GM23338 (cell line): ENCODE measurements around the gene ARID3B. TPM values are rescaled to one million over a fixed set of nuclear protein-coding genes. Genes with fewer than 3 reads are reported as not detected.

Source experiments
- ATAC-seq: fragments of 200-7000 bp; cut with Tn5 transposase; 3 replicates; pipeline ENCODE4 v1.9.1; 2020
- DNase-seq: peaks from one replicate; pipeline ENCODE4 v3.0.0-alpha.2; 2015; ENCODE audit warnings: low spot score
- H2AFZ ChIP-seq: fragments of 200-600 bp; sonication (generic); 2 replicates; pipeline ENCODE4 v1.8.0; 2016; ENCODE audit warnings: antibody characterized with exemption, mild to moderate bottlenecking, moderate library complexity
- H3F3A ChIP-seq: fragments of 200-600 bp; sonication (generic); replicated peaks from 2 replicates; pipeline ENCODE4 v1.8.0; 2017; ENCODE audit warnings: antibody characterized with exemption, mixed run types, low read depth
- H3K27ac ChIP-seq: fragments of 200-600 bp; sonication (generic); 2 replicates; pipeline ENCODE4 v1.6.1; 2016; ENCODE audit warnings: low read depth
- H3K27me3 ChIP-seq: fragments of 200-600 bp; sonication (generic); 2 replicates; pipeline ENCODE4 v1.8.0; 2016; ENCODE audit warnings: mild to moderate bottlenecking, mixed run types, moderate library complexity; ENCODE audit not compliant: insufficient read depth
- H3K36me3 ChIP-seq: fragments of 200-600 bp; sonication (generic); 2 replicates; pipeline ENCODE4 v1.8.0; 2016; ENCODE audit warnings: mild to moderate bottlenecking; ENCODE audit not compliant: insufficient read depth
- H3K4me1 ChIP-seq: fragments of 200-600 bp; sonication (generic); 2 replicates; pipeline ENCODE4 v1.8.0; 2016; ENCODE audit warnings: mild to moderate bottlenecking, moderate library complexity; ENCODE audit not compliant: insufficient read depth
- H3K4me2 ChIP-seq: fragments of 200-600 bp; sonication (generic); 2 replicates; pipeline ENCODE4 v1.7.1; 2017; ENCODE audit warnings: mixed run types
- H3K4me3 ChIP-seq: fragments of 200-600 bp; sonication (generic); 2 replicates; pipeline ENCODE4 v1.6.1; 2016; ENCODE audit warnings: mixed run types
- H3K79me2 ChIP-seq: fragments of 200-600 bp; sonication (generic); replicated peaks from 2 replicates; pipeline ENCODE4 v1.8.0; 2017; ENCODE audit warnings: mild to moderate bottlenecking; ENCODE audit not compliant: insufficient read depth
- H3K9me2 ChIP-seq: fragments of 200-600 bp; sonication (generic); 2 replicates; pipeline ENCODE4 v1.8.0; 2017; ENCODE audit not compliant: insufficient read depth
- H4K20me1 ChIP-seq: fragments of 200-600 bp; sonication (generic); replicated peaks from 2 replicates; pipeline ENCODE4 v1.8.0; 2017; ENCODE audit warnings: mild to moderate bottlenecking; ENCODE audit not compliant: insufficient read depth
- H3K27ac Mint-ChIP-seq: 2 replicates; pipeline ENCODE4 v1.8.0; 2020; ENCODE audit warnings: inconsistent platforms, mild to moderate bottlenecking, moderate library complexity, mixed read lengths
- H3K27me3 Mint-ChIP-seq: 3 replicates; pipeline ENCODE4 v1.8.0; 2022; ENCODE audit warnings: low read depth, mild to moderate bottlenecking, moderate library complexity, mixed read lengths, inconsistent platforms; ENCODE audit not compliant: insufficient read depth, poor library complexity
- H3K36me3 Mint-ChIP-seq: 3 replicates; pipeline ENCODE4 v1.8.0; 2021; ENCODE audit warnings: low read depth, mild to moderate bottlenecking, inconsistent platforms, moderate library complexity, mixed read lengths
- H3K4me1 Mint-ChIP-seq: 3 replicates; pipeline ENCODE4 v1.8.0; 2020; ENCODE audit warnings: mild to moderate bottlenecking, inconsistent platforms, mixed read lengths
- H3K4me3 Mint-ChIP-seq: 3 replicates; pipeline ENCODE4 v1.8.0; 2021; ENCODE audit warnings: moderate library complexity, mild to moderate bottlenecking, inconsistent platforms, mixed read lengths
- H3K9me3 Mint-ChIP-seq: 3 replicates; pipeline ENCODE4 v1.8.0; 2020; ENCODE audit warnings: moderate library complexity, mild to moderate bottlenecking, inconsistent platforms, mixed read lengths
- CREB1 ChIP-seq: fragments of 250-450 bp; sonication (Bioruptor Pico); IDR thresholded peaks from 2 replicates; pipeline ENCODE4 v1.5.0; 2020; ENCODE audit warnings: low read depth, mild to moderate bottlenecking, moderate library complexity
- JUNB ChIP-seq: IDR thresholded peaks from one replicate; pipeline ENCODE4 v1.6.1; 2016; ENCODE audit warnings: antibody characterized with exemption; ENCODE audit not compliant: unreplicated experiment
- NANOG ChIP-seq: IDR thresholded peaks from 2 replicates; pipeline ENCODE4 v1.6.1; 2016; ENCODE audit warnings: antibody characterized with exemption, borderline replicate concordance
- ZNF114 ChIP-seq: fragments of 250-450 bp; sonication (Bioruptor Pico); IDR thresholded peaks from 2 replicates; pipeline ENCODE4 v1.5.0; 2020; ENCODE audit warnings: mild to moderate bottlenecking, moderate library complexity
- polyA plus RNA-seq: library from polyadenylated mRNA; unstranded; fragments of >200 nt; fragmentation: Nextera tagmentation; extraction: Ambion mirVana; gene quantifications from 2 replicates; pipeline ENCODE4 v1.2.1, GENCODE V29; 2016
- total RNA-seq: library from RNA; depleted of rRNA; stranded (reverse); fragments of >200 nt; shearing (Covaris generic); gene quantifications from 2 replicates; pipeline ENCODE4 v1.2.3, GENCODE V29; 2014
- TF ChIP-seq, protein P1 (sequence below), 2 experiments: fragments of 200-600 bp in 1 of 2; sonication (generic) in 1 of 2; conservative IDR thresholded peaks; 2 replicates each; pipeline versions ENCODE4 v1.5.1 to v1.6.1; 2016 to 2017; ENCODE audit warnings: antibody characterized with exemption in 2 of 2, low read depth in 2 of 2, mild to moderate bottlenecking in 2 of 2, moderate library complexity in 1 of 2
- TF ChIP-seq, protein P2 (sequence below): IDR thresholded peaks from one replicate; pipeline ENCODE4 v1.6.1; 2018; ENCODE audit warnings: antibody characterized with exemption; ENCODE audit not compliant: unreplicated experiment
- TF ChIP-seq, protein P3 (sequence below): fragments of 250-450 bp; sonication (Bioruptor Pico); IDR thresholded peaks from 2 replicates; pipeline ENCODE4 v1.5.0; 2020; ENCODE audit warnings: mild to moderate bottlenecking, moderate library complexity

ARID3B gene
- total and polyA plus RNA-seq, 2 experiments from 2014 or later, result 65.5 to 147 TPM

- Mint-ChIP-seq H3K4me1 (no peaks in the 10 kb centered on the region; the same call in 2 of the 3 replicates), H3K4me3 (no peak overlapping the region), H3K27me3 (peaks cover 4% of the 10 kb centered on the region), H3K36me3 (peaks cover 3% of the 10 kb centered on the region; the same call in 2 of the 3 replicates), H3K27ac (no peak overlapping the region), H3K9me3 (peaks cover 2% of the 10 kb centered on the region; the same call in 1 of the 3 replicates)
- Histone ChIP-seq H3K4me2 (no peak overlapping the region), H3K4me3 (no peak overlapping the region), H3K36me3 (no peaks in the 10 kb centered on the region), H3K79me2 (no peaks in the 10 kb centered on the region), H3F3A (no peaks in the 10 kb centered on the region), H3K9me2 (no peaks in the 10 kb centered on the region), H2AFZ (no peak overlapping the region), H3K27ac (no peak overlapping the region), H4K20me1 (no peaks in the 10 kb centered on the region), H3K27me3 (no peaks in the 10 kb centered on the region), H3K4me1 (no peaks in the 10 kb centered on the region)
- no peak for DNase-seq
- TF ChIP-seq, protein P1, sequence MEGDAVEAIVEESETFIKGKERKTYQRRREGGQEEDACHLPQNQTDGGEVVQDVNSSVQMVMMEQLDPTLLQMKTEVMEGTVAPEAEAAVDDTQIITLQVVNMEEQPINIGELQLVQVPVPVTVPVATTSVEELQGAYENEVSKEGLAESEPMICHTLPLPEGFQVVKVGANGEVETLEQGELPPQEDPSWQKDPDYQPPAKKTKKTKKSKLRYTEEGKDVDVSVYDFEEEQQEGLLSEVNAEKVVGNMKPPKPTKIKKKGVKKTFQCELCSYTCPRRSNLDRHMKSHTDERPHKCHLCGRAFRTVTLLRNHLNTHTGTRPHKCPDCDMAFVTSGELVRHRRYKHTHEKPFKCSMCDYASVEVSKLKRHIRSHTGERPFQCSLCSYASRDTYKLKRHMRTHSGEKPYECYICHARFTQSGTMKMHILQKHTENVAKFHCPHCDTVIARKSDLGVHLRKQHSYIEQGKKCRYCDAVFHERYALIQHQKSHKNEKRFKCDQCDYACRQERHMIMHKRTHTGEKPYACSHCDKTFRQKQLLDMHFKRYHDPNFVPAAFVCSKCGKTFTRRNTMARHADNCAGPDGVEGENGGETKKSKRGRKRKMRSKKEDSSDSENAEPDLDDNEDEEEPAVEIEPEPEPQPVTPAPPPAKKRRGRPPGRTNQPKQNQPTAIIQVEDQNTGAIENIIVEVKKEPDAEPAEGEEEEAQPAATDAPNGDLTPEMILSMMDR (conservative IDR thresholded peaks at IDR 0.05; ENCODE audit: low read depth in 2 of 2), result no peak
- no peak for TF ChIP-seq NANOG
- TF ChIP-seq, protein P2, sequence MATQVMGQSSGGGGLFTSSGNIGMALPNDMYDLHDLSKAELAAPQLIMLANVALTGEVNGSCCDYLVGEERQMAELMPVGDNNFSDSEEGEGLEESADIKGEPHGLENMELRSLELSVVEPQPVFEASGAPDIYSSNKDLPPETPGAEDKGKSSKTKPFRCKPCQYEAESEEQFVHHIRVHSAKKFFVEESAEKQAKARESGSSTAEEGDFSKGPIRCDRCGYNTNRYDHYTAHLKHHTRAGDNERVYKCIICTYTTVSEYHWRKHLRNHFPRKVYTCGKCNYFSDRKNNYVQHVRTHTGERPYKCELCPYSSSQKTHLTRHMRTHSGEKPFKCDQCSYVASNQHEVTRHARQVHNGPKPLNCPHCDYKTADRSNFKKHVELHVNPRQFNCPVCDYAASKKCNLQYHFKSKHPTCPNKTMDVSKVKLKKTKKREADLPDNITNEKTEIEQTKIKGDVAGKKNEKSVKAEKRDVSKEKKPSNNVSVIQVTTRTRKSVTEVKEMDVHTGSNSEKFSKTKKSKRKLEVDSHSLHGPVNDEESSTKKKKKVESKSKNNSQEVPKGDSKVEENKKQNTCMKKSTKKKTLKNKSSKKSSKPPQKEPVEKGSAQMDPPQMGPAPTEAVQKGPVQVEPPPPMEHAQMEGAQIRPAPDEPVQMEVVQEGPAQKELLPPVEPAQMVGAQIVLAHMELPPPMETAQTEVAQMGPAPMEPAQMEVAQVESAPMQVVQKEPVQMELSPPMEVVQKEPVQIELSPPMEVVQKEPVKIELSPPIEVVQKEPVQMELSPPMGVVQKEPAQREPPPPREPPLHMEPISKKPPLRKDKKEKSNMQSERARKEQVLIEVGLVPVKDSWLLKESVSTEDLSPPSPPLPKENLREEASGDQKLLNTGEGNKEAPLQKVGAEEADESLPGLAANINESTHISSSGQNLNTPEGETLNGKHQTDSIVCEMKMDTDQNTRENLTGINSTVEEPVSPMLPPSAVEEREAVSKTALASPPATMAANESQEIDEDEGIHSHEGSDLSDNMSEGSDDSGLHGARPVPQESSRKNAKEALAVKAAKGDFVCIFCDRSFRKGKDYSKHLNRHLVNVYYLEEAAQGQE, result no peak
- TF ChIP-seq JUNB, result no peak
- no peak for TF ChIP-seq CREB1 (CRISPR knock-in tag)
- TF ChIP-seq, protein P3, sequence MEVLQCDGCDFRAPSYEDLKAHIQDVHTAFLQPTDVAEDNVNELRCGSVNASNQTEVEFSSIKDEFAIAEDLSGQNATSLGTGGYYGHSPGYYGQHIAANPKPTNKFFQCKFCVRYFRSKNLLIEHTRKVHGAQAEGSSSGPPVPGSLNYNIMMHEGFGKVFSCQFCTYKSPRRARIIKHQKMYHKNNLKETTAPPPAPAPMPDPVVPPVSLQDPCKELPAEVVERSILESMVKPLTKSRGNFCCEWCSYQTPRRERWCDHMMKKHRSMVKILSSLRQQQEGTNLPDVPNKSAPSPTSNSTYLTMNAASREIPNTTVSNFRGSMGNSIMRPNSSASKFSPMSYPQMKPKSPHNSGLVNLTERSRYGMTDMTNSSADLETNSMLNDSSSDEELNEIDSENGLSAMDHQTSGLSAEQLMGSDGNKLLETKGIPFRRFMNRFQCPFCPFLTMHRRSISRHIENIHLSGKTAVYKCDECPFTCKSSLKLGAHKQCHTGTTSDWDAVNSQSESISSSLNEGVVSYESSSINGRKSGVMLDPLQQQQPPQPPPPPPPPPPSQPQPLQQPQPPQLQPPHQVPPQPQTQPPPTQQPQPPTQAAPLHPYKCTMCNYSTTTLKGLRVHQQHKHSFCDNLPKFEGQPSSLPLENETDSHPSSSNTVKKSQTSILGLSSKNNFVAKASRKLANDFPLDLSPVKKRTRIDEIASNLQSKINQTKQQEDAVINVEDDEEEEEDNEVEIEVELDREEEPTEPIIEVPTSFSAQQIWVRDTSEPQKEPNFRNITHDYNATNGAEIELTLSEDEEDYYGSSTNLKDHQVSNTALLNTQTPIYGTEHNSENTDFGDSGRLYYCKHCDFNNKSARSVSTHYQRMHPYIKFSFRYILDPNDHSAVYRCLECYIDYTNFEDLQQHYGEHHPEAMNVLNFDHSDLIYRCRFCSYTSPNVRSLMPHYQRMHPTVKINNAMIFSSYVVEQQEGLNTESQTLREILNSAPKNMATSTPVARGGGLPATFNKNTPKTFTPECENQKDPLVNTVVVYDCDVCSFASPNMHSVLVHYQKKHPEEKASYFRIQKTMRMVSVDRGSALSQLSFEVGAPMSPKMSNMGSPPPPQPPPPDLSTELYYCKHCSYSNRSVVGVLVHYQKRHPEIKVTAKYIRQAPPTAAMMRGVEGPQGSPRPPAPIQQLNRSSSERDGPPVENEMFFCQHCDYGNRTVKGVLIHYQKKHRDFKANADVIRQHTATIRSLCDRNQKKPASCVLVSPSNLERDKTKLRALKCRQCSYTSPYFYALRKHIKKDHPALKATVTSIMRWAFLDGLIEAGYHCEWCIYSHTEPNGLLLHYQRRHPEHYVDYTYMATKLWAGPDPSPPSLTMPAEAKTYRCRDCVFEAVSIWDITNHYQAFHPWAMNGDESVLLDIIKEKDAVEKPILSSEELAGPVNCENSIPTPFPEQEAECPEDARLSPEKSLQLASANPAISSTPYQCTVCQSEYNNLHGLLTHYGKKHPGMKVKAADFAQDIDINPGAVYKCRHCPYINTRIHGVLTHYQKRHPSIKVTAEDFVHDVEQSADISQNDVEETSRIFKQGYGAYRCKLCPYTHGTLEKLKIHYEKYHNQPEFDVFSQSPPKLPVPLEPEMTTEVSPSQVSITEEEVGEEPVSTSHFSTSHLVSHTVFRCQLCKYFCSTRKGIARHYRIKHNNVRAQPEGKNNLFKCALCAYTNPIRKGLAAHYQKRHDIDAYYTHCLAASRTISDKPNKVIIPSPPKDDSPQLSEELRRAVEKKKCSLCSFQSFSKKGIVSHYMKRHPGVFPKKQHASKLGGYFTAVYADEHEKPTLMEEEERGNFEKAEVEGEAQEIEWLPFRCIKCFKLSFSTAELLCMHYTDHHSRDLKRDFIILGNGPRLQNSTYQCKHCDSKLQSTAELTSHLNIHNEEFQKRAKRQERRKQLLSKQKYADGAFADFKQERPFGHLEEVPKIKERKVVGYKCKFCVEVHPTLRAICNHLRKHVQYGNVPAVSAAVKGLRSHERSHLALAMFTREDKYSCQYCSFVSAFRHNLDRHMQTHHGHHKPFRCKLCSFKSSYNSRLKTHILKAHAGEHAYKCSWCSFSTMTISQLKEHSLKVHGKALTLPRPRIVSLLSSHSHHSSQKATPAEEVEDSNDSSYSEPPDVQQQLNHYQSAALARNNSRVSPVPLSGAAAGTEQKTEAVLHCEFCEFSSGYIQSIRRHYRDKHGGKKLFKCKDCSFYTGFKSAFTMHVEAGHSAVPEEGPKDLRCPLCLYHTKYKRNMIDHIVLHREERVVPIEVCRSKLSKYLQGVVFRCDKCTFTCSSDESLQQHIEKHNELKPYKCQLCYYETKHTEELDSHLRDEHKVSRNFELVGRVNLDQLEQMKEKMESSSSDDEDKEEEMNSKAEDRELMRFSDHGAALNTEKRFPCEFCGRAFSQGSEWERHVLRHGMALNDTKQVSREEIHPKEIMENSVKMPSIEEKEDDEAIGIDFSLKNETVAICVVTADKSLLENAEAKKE (CRISPR knock-in tag), result no peak
- no peak for TF ChIP-seq ZNF114 (CRISPR knock-in tag)
- no peak for ATAC-seq
Observed at GRCh38 chr15:74499366-74499765, 41.7 kb upstream of the ARID3B start.
